WTC11 (cell line): ENCODE results near the gene GGACT. TPM values are rescaled to one million over a fixed set of nuclear protein-coding genes. Genes with fewer than 3 reads are reported as not detected.

Experiments used
- ATAC-seq: fragments of 200-7000 bp; cut with Tn5 transposase; 2 replicates; pipeline ENCODE4 v1.10.0; 2021; ENCODE audit warnings: mild to moderate bottlenecking, moderate library complexity
- CTCF ChIA-PET: fragments of 300-600 bp; sonication (Branson Sonifier 250); formaldehyde crosslinking; loops from one replicate; lab custom pipeline; 2021; ENCODE audit warnings: antibody characterized with exemption; lab: Charles Lee
- POLR2A ChIA-PET: fragments of 350-600 bp; sonication (Branson Sonifier 250); formaldehyde crosslinking; loops from one replicate; lab custom pipeline; 2021; ENCODE audit warnings: antibody characterized with exemption; lab: Charles Lee
- DNase-seq: peaks from one replicate; pipeline ENCODE4 v3.0.0; 2021; ENCODE audit warnings: low spot score
- H3K27ac Mint-ChIP-seq: 2 replicates; pipeline ENCODE4 v1.8.0; 2021; ENCODE audit warnings: mixed read lengths
- H3K27me3 Mint-ChIP-seq: 2 replicates; pipeline ENCODE4 v1.8.0; 2021; ENCODE audit warnings: low read depth, mild to moderate bottlenecking, moderate library complexity, mixed read lengths
- H3K36me3 Mint-ChIP-seq: 2 replicates; pipeline ENCODE4 v1.8.0; 2021; ENCODE audit warnings: mixed read lengths
- H3K4me1 Mint-ChIP-seq: 2 replicates; pipeline ENCODE4 v1.8.0; 2022; ENCODE audit warnings: mixed read lengths
- H3K4me3 Mint-ChIP-seq: 2 replicates; pipeline ENCODE4 v1.8.0; 2021; ENCODE audit warnings: mild to moderate bottlenecking, moderate library complexity, mixed read lengths
- H3K9me3 Mint-ChIP-seq: 2 replicates; pipeline ENCODE4 v1.8.0; 2021; ENCODE audit warnings: mixed read lengths
- CREB1 ChIP-seq: sonication (generic); formaldehyde crosslinking; IDR thresholded peaks from 2 replicates; pipeline ENCODE4 v1.8.0; 2023; ENCODE audit warnings: mild to moderate bottlenecking, missing genetic modification reagents
- GRHL2 ChIP-seq: fragments of 250-450 bp; sonication (Bioruptor Pico); IDR thresholded peaks from 2 replicates; pipeline ENCODE4 v1.8.0; 2022; ENCODE audit warnings: mild to moderate bottlenecking, moderate library complexity; ENCODE audit not compliant: insufficient replicate concordance, severe bottlenecking
- HMGA2 ChIP-seq: fragments of 250-450 bp; sonication (Bioruptor Pico); IDR thresholded peaks from 2 replicates; pipeline ENCODE4 v1.4.0; 2021; ENCODE audit warnings: mild to moderate bottlenecking, moderate library complexity
- JAZF1 ChIP-seq: fragments of 250-450 bp; sonication (Bioruptor Pico); IDR thresholded peaks from 2 replicates; pipeline ENCODE4 v1.9.0; 2021; ENCODE audit warnings: moderate library complexity, mild to moderate bottlenecking, inconsistent platforms
- JUN ChIP-seq: sonication (generic); formaldehyde crosslinking; IDR thresholded peaks from 2 replicates; pipeline ENCODE4 v1.8.0; 2023; ENCODE audit warnings: mild to moderate bottlenecking, missing genetic modification reagents
- NR1H2 ChIP-seq: sonication (generic); formaldehyde crosslinking; IDR thresholded peaks from 2 replicates; pipeline ENCODE4 v1.9.0; 2021; ENCODE audit warnings: mild to moderate bottlenecking, moderate library complexity, missing genetic modification reagents
- RORB ChIP-seq: fragments of 250-450 bp; sonication (Bioruptor Pico); IDR thresholded peaks from 2 replicates; pipeline ENCODE4 v1.9.0; 2021; ENCODE audit warnings: mild to moderate bottlenecking
- SMAD4 ChIP-seq: sonication (generic); formaldehyde crosslinking; IDR thresholded peaks from 2 replicates; pipeline ENCODE4 v1.8.0; 2022; ENCODE audit warnings: mild to moderate bottlenecking, missing genetic modification reagents
- SP1 ChIP-seq: sonication (generic); formaldehyde crosslinking; conservative IDR thresholded peaks from 2 replicates; pipeline ENCODE4 v1.8.1; 2022; ENCODE audit warnings: missing genetic modification reagents
- TCF7 ChIP-seq: sonication (generic); formaldehyde crosslinking; IDR thresholded peaks from 2 replicates; pipeline ENCODE4 v1.8.0; 2022; ENCODE audit warnings: mild to moderate bottlenecking, low read depth, missing genetic modification reagents, moderate library complexity
- ZNF121 ChIP-seq: sonication (generic); formaldehyde crosslinking; IDR thresholded peaks from 2 replicates; pipeline ENCODE4 v1.8.0; 2023; ENCODE audit warnings: missing genetic modification reagents
- total RNA-seq: library from RNA; stranded (reverse); gene quantifications from 3 replicates; pipeline ENCODE4 v1.2.3, GENCODE V29; 2021
- TF ChIP-seq, protein P1 (sequence below): sonication (generic); formaldehyde crosslinking; IDR thresholded peaks from 2 replicates; pipeline ENCODE4 v1.8.1; 2023; ENCODE audit warnings: mild to moderate bottlenecking, missing genetic modification reagents
- TF ChIP-seq, protein P2 (sequence below): sonication (generic); formaldehyde crosslinking; IDR thresholded peaks from 2 replicates; pipeline ENCODE4 v1.8.1; 2023; ENCODE audit warnings: mild to moderate bottlenecking, missing genetic modification reagents
- TF ChIP-seq, protein P3 (sequence below): sonication (generic); formaldehyde crosslinking; IDR thresholded peaks from 2 replicates; pipeline ENCODE4 v1.8.1; 2023; ENCODE audit warnings: mild to moderate bottlenecking, missing genetic modification reagents, moderate library complexity
- TF ChIP-seq, protein P4 (sequence below): sonication (generic); formaldehyde crosslinking; IDR thresholded peaks from 2 replicates; pipeline ENCODE4 v1.8.1; 2022; ENCODE audit warnings: low read depth, mild to moderate bottlenecking, moderate library complexity, missing genetic modification reagents, borderline replicate concordance
- TF ChIP-seq, protein P5 (sequence below): sonication (generic); formaldehyde crosslinking; IDR thresholded peaks from 2 replicates; pipeline ENCODE4 v1.8.1; 2022; ENCODE audit warnings: low read depth, missing genetic modification reagents, borderline replicate concordance
- TF ChIP-seq, protein P6 (sequence below): sonication (generic); formaldehyde crosslinking; IDR thresholded peaks from 2 replicates; pipeline ENCODE4 v1.8.1; 2022; ENCODE audit warnings: mild to moderate bottlenecking, moderate library complexity, missing genetic modification reagents
- TF ChIP-seq, protein P7 (sequence below): fragments of 250-450 bp; sonication (Bioruptor Pico); IDR thresholded peaks from 2 replicates; pipeline ENCODE4 v2.1.2; 2022; ENCODE audit warnings: mild to moderate bottlenecking, moderate library complexity
- TF ChIP-seq, protein P8 (sequence below): sonication (generic); formaldehyde crosslinking; IDR thresholded peaks from 2 replicates; pipeline ENCODE4 v1.8.0; 2022; ENCODE audit warnings: mild to moderate bottlenecking, missing genetic modification reagents

The GGACT gene
- total RNA-seq, 1 experiment from 2014 or later, result 2.4 TPM

DNA sequence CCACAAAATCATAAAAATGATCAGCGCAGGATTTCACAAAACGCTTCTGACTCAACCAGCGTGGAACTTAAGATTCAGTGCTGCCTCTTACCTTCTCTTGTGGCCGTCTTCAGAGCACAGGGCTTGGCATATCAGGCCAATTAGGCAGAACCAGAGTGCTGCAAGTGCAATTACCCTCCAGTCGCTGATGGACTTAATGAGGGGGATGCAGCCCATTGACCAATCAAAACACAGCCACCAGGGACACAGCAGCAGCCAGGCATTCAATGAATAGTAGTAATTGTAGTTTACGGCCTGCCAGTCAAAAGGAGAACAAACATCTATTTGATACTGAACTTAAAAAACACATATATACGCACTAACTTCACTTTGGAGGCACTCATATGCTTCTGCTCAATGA is 47.9 kb upstream of the GGACT start (continued):
- TF ChIP-seq, protein P1, sequence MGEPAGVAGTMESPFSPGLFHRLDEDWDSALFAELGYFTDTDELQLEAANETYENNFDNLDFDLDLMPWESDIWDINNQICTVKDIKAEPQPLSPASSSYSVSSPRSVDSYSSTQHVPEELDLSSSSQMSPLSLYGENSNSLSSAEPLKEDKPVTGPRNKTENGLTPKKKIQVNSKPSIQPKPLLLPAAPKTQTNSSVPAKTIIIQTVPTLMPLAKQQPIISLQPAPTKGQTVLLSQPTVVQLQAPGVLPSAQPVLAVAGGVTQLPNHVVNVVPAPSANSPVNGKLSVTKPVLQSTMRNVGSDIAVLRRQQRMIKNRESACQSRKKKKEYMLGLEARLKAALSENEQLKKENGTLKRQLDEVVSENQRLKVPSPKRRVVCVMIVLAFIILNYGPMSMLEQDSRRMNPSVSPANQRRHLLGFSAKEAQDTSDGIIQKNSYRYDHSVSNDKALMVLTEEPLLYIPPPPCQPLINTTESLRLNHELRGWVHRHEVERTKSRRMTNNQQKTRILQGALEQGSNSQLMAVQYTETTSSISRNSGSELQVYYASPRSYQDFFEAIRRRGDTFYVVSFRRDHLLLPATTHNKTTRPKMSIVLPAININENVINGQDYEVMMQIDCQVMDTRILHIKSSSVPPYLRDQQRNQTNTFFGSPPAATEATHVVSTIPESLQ (CRISPR knock-in tag), result no peak

DNA sequence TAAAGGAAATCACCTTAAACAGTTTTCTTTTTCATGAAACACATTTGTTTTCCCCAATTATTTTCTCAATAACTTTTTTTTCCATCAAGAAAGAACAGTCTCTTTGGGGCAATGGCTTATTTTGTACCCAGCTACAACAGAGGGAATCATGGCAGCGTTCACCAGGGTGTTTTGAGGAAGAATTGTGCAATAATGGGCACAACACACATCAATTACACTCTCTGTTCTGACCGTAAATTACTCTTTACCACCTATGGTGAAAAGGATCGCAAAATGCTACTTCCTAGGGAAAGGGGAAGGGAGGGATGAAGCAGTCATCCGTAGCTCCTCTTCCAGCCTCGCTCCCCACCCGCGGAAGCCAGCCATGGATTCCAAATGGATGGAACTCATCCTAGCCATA is 47.4 kb upstream of the GGACT start:
- POLR2A ChIA-PET, result no interaction called here
- Mint-ChIP-seq H3K27me3 (no peaks in the 10 kb centered on the region), H3K36me3 (peaks cover 64% of the 10 kb centered on the region), H3K4me1 (peaks cover 8% of the 10 kb centered on the region), H3K27ac (no peak overlapping the region), H3K4me3 (no peak overlapping the region), H3K9me3 (no peaks in the 10 kb centered on the region)
- no peak for ATAC-seq
- DNase-seq, result no peak
- CTCF ChIA-PET, result no interaction called here
- TF ChIP-seq JAZF1 (CRISPR knock-in tag) (no peak), GRHL2 (CRISPR knock-in tag) (no peak), HMGA2 (CRISPR knock-in tag) (no peak), SMAD4 (CRISPR knock-in tag) (no peak), RORB (CRISPR knock-in tag) (no peak), CREB1 (CRISPR knock-in tag) (no peak), SP1 (CRISPR knock-in tag) (no peak)
- TF ChIP-seq, protein P2, sequence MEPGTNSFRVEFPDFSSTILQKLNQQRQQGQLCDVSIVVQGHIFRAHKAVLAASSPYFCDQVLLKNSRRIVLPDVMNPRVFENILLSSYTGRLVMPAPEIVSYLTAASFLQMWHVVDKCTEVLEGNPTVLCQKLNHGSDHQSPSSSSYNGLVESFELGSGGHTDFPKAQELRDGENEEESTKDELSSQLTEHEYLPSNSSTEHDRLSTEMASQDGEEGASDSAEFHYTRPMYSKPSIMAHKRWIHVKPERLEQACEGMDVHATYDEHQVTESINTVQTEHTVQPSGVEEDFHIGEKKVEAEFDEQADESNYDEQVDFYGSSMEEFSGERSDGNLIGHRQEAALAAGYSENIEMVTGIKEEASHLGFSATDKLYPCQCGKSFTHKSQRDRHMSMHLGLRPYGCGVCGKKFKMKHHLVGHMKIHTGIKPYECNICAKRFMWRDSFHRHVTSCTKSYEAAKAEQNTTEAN, result no peak
- TF ChIP-seq, protein P3, sequence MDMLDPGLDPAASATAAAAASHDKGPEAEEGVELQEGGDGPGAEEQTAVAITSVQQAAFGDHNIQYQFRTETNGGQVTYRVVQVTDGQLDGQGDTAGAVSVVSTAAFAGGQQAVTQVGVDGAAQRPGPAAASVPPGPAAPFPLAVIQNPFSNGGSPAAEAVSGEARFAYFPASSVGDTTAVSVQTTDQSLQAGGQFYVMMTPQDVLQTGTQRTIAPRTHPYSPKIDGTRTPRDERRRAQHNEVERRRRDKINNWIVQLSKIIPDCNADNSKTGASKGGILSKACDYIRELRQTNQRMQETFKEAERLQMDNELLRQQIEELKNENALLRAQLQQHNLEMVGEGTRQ, result no peak
- TF ChIP-seq, protein P1 (CRISPR knock-in tag), result no peak
- TF ChIP-seq, protein P4, sequence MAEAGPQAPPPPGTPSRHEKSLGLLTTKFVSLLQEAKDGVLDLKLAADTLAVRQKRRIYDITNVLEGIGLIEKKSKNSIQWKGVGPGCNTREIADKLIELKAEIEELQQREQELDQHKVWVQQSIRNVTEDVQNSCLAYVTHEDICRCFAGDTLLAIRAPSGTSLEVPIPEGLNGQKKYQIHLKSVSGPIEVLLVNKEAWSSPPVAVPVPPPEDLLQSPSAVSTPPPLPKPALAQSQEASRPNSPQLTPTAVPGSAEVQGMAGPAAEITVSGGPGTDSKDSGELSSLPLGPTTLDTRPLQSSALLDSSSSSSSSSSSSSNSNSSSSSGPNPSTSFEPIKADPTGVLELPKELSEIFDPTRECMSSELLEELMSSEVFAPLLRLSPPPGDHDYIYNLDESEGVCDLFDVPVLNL, result no peak

DNA sequence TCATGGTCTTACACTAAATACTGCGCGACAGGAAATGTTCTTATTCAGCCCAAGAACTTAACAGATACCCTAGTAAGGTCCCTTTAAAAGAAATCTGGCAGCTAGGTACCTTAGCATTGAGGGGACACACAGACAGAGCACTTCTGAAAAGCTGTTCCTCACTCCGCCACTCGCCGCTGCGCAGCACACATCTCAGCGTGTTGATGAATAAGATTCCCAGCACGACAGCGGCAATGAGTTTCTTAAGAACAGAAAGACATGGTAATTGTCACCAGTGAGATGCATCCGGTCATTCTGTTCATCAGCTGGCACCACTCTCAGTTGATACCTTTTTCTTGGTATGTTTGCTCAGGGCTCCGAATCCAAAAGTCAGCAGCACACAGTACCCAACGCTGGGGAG is 46.1 kb upstream of the GGACT start:
- no peak for ATAC-seq
- no peak overlapping the region for H3K4me3 Mint-ChIP-seq
- peaks cover 64% of the 10 kb centered on the region for H3K36me3 Mint-ChIP-seq
- ChIA-PET POLR2A (interaction anchor here (0.8 kb wide), 1 partner anchor 1054 kb away, joined by 4 read pairs; no protein-coding TSS in a partner anchor), CTCF (no interaction called here)
- no peak overlapping the region for H3K27ac Mint-ChIP-seq
- no peaks in the 10 kb centered on the region for H3K9me3 Mint-ChIP-seq
- no peaks in the 10 kb centered on the region for H3K27me3 Mint-ChIP-seq
- H3K4me1 Mint-ChIP-seq, result peaks cover 18% of the 10 kb centered on the region
- DNase-seq, result no peak
- TF ChIP-seq SP1 (CRISPR knock-in tag), result no peak
- TF ChIP-seq JAZF1 (CRISPR knock-in tag), result no peak
- TF ChIP-seq, protein P5, sequence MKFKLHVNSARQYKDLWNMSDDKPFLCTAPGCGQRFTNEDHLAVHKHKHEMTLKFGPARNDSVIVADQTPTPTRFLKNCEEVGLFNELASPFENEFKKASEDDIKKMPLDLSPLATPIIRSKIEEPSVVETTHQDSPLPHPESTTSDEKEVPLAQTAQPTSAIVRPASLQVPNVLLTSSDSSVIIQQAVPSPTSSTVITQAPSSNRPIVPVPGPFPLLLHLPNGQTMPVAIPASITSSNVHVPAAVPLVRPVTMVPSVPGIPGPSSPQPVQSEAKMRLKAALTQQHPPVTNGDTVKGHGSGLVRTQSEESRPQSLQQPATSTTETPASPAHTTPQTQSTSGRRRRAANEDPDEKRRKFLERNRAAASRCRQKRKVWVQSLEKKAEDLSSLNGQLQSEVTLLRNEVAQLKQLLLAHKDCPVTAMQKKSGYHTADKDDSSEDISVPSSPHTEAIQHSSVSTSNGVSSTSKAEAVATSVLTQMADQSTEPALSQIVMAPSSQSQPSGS (CRISPR knock-in tag), result no peak
- TF ChIP-seq TCF7, result no peak
- TF ChIP-seq, protein P6, sequence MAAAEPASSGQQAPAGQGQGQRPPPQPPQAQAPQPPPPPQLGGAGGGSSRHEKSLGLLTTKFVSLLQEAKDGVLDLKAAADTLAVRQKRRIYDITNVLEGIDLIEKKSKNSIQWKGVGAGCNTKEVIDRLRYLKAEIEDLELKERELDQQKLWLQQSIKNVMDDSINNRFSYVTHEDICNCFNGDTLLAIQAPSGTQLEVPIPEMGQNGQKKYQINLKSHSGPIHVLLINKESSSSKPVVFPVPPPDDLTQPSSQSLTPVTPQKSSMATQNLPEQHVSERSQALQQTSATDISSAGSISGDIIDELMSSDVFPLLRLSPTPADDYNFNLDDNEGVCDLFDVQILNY (CRISPR knock-in tag), result no peak
- TF ChIP-seq ZNF121, result no peak
- TF ChIP-seq, protein P1 (CRISPR knock-in tag), result no peak
- TF ChIP-seq, protein P7, sequence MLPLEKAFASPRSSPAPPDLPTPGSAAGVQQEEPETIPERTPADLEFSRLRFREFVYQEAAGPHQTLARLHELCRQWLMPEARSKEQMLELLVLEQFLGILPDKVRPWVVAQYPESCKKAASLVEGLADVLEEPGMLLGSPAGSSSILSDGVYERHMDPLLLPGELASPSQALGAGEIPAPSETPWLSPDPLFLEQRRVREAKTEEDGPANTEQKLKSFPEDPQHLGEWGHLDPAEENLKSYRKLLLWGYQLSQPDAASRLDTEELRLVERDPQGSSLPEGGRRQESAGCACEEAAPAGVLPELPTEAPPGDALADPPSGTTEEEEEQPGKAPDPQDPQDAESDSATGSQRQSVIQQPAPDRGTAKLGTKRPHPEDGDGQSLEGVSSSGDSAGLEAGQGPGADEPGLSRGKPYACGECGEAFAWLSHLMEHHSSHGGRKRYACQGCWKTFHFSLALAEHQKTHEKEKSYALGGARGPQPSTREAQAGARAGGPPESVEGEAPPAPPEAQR (CRISPR knock-in tag), result no peak
- TF ChIP-seq, protein P8, sequence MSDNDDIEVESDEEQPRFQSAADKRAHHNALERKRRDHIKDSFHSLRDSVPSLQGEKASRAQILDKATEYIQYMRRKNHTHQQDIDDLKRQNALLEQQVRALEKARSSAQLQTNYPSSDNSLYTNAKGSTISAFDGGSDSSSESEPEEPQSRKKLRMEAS, result no peak
- no peak for TF ChIP-seq NR1H2 (CRISPR knock-in tag)
- TF ChIP-seq JUN (CRISPR knock-in tag), result no peak
